Uterus (tissue), 4 donors: ENCODE data around the gene UBE2B. TPM values are rescaled to one million over a fixed set of nuclear protein-coding genes. Genes with fewer than 3 reads are reported as not detected.

ENCODE experiments used
- DNase-seq, 2 donors: peaks; one replicate each; pipeline ENCODE4 v3.0.0-alpha.2; 2019 to 2020
- H3K27ac ChIP-seq, 2 donors: fragments of 200-600 bp; sonication (generic); 1 replicate in 1 of 2; 2 replicates in 1 of 2; pipeline ENCODE4 v1.5.1; 2016 to 2018
- H3K27me3 ChIP-seq, 2 donors: fragments of 200-600 bp; sonication (generic); one replicate each; pipeline ENCODE4 v1.5.1; 2018 to 2019; ENCODE audit warnings: control low read depth in 1 of 2
- H3K36me3 ChIP-seq, 2 donors: fragments of 200-600 bp; sonication (generic); one replicate each; pipeline ENCODE4 v1.5.1; 2019; ENCODE audit warnings: control low read depth in 1 of 2
- H3K4me1 ChIP-seq, 2 donors: fragments of 200-600 bp; sonication (generic); one replicate each; pipeline ENCODE4 v1.5.1; 2018 to 2019; ENCODE audit warnings: control low read depth in 1 of 2
- H3K4me3 ChIP-seq, 2 donors: fragments of 200-600 bp; sonication (generic); 1 replicate in 1 of 2; 2 replicates in 1 of 2; pipeline ENCODE4 v1.5.1; 2018 to 2019; ENCODE audit warnings: mild to moderate bottlenecking in 1 of 2
- H3K9me3 ChIP-seq, 2 donors: fragments of 200-600 bp; sonication (generic); one replicate each; pipeline ENCODE4 v1.5.1; 2019; ENCODE audit warnings: control low read depth in 1 of 2
- CTCF ChIP-seq, 4 experiments: fragments of 200-600 bp in 2 of 4; fragments of 450-650 bp in 2 of 4; sonication (generic) in 2 of 4; IDR thresholded peaks; one replicate each; pipeline ENCODE4 v1.5.1; 2016 to 2019; ENCODE audit warnings: antibody characterized with exemption in 4 of 4, mild to moderate bottlenecking in 2 of 4, moderate library complexity in 1 of 4
- POLR2A ChIP-seq, 2 donors: fragments of 450-650 bp; IDR thresholded peaks; one replicate each; pipeline ENCODE4 v1.6.1; 2016; ENCODE audit warnings: antibody characterized with exemption in 2 of 2, mild to moderate bottlenecking in 1 of 2, moderate library complexity in 1 of 2
- intact Hi-C: fragments of 100-400 bp; cut with DNase I; formaldehyde crosslinking; loops from one replicate; pipeline ENCODE4 v1.15.1; 2023; ENCODE audit warnings: low total_unique reads
- total RNA-seq, 4 donors: library from RNA; depleted of rRNA in 3 of 4; stranded (reverse); fragments of >200 nt in 3 of 4; gene quantifications; one replicate each; pipeline versions ENCODE4 v1.1.0 to v1.2.4, GENCODE V29; 2014 to 2023
- donor health status: DM: yes; HTN: yes; CAD: no.

The UBE2B gene
- total RNA-seq, 4 donors from 2014 or later = 44.5 to 109 (median 65.5) TPM

- no peaks in the 10 kb centered on the region for H3K9me3 ChIP-seq
- TF ChIP-seq CTCF (IDR thresholded peaks at IDR 0.05) (no peak), POLR2A (IDR thresholded peaks at IDR 0.05) (no peak)
- peak overlapping the region; percentile 83 to 90 for H3K27ac ChIP-seq
- no peak for DNase-seq
- H3K36me3 ChIP-seq = no peaks in the 10 kb centered on the region
- H3K27me3 ChIP-seq = no peaks in the 10 kb centered on the region
- H3K4me3 ChIP-seq = peak overlapping the region; percentile 68 to 80
- H3K4me1 ChIP-seq = peaks cover 0 to 4% of the 10 kb centered on the region in 2 donors
- intact Hi-C loops = loop anchor here (5.0 to 10.0 kb wide), 2 partner anchors 54 to 116 kb away; partner anchors contain the start of gene JADE2
Measured at GRCh38 chr5:134411228-134411545, 39.8 kb downstream of the UBE2B start.

- intact Hi-C loops = loop anchor here (5.0 to 10.0 kb wide), 2 partner anchors 53 to 116 kb away; partner anchors contain the start of gene JADE2
- H3K4me1 ChIP-seq = peaks cover 0 to 4% of the 10 kb centered on the region in 2 donors
- peak; percentile 2 to 66 for TF ChIP-seq POLR2A (IDR thresholded peaks at IDR 0.05)
- TF ChIP-seq CTCF (IDR thresholded peaks at IDR 0.05) = peak; percentile 93 to 97 (median 94)
Measured at GRCh38 chr5:134411546-134412266, 40.3 kb downstream of the UBE2B start, which contains the start of gene CDKN2AIPNL. Gene CDKN2AIPNL, minus strand, starts transcription at chr5:134411881. Its CDS starts 27 bp downstream, at chr5:134411854.

GRCh38 chr5:134413046-134413445 is 41.7 kb downstream of the UBE2B start:
- intact Hi-C loops = loop anchor here (5.0 to 10.0 kb wide), 2 partner anchors 52 to 114 kb away; partner anchors contain the start of gene JADE2
- Histone ChIP-seq H3K36me3 (no peaks in the 10 kb centered on the region), H3K4me3 (no peak overlapping the region), H3K27ac (peak overlapping the region in 1 of 2 donors; percentile 83), H3K4me1 (peaks cover 0 to 4% of the 10 kb centered on the region in 2 donors), H3K27me3 (no peaks in the 10 kb centered on the region), H3K9me3 (no peaks in the 10 kb centered on the region)
- no peak for DNase-seq
- TF ChIP-seq POLR2A (IDR thresholded peaks at IDR 0.05) (no peak), CTCF (IDR thresholded peaks at IDR 0.05) (no peak)

More at GRCh38 chr5:134411546-134412266, 40.3 kb downstream of the UBE2B start, which contains the start of gene CDKN2AIPNL:
- Histone ChIP-seq H3K9me3 (no peaks in the 10 kb centered on the region), H3K27ac (peak within 1 kb of the TSS; percentile 83 to 90), H3K36me3 (no peaks in the 10 kb centered on the region), H3K4me3 (peak within 1 kb of the TSS; percentile 68 to 80), H3K27me3 (no peaks in the 10 kb centered on the region)
- peak; percentile 88 to 91 for DNase-seq

GRCh38 chr5:134417707-134418106 is 46.3 kb downstream of the UBE2B start:
- TF ChIP-seq POLR2A (IDR thresholded peaks at IDR 0.05) = no peak
- TF ChIP-seq CTCF (IDR thresholded peaks at IDR 0.05) = no peak
- no peak for DNase-seq
- H3K27ac ChIP-seq = no peak overlapping the region
- no peaks in the 10 kb centered on the region for H3K4me1 ChIP-seq
- H3K9me3 ChIP-seq = no peaks in the 10 kb centered on the region
- intact Hi-C loops = loop anchor here (10.0 kb wide), 1 partner anchor 47 kb away; no protein-coding TSS in a partner anchor
- no peaks in the 10 kb centered on the region for H3K36me3 ChIP-seq
- no peaks in the 10 kb centered on the region for H3K27me3 ChIP-seq
- no peak overlapping the region for H3K4me3 ChIP-seq

- Histone ChIP-seq H3K4me1 (no peaks in the 10 kb centered on the region), H3K9me3 (no peaks in the 10 kb centered on the region), H3K4me3 (no peak overlapping the region), H3K27me3 (no peaks in the 10 kb centered on the region), H3K36me3 (no peaks in the 10 kb centered on the region), H3K27ac (no peak overlapping the region)
- intact Hi-C loops = loop anchor here (10.0 kb wide), 1 partner anchor 46 kb away; no protein-coding TSS in a partner anchor
- DNase-seq = no peak
- no peak for TF ChIP-seq POLR2A (IDR thresholded peaks at IDR 0.05)
- TF ChIP-seq CTCF (IDR thresholded peaks at IDR 0.05) = no peak
Measured at GRCh38 chr5:134418958-134419357, 47.6 kb downstream of the UBE2B start.
